Mucosa of descending colon (tissue), 3 donors: ENCODE data around the gene CLTA. TPM values are rescaled to one million over a fixed set of nuclear protein-coding genes. Genes with fewer than 3 reads are reported as not detected.
"Not testable (repeated sequence)": the region's sequence is repeated elsewhere in the genome, so short reads cannot be mapped to it uniquely, and the experiment has no call there.

Experiments
- ATAC-seq: fragments of 200-7000 bp; cut with Tn5 transposase; one replicate; pipeline ENCODE4 v1.9.1; 2020; ENCODE audit warnings: mild to moderate bottlenecking, moderate library complexity
- DNase-seq, 3 donors: peaks; one replicate each; pipeline ENCODE4 v3.0.0-alpha.2; 2020
- H3K36me3 ChIP-seq: fragments of 200-600 bp; one replicate; pipeline ENCODE4 v1.8.0; 2021; ENCODE audit warnings: low read depth, mild to moderate bottlenecking
- H3K4me1 ChIP-seq: fragments of 200-600 bp; one replicate; pipeline ENCODE4 v1.8.0; 2021; ENCODE audit warnings: low read depth, mild to moderate bottlenecking
- H3K4me3 ChIP-seq: fragments of 200-600 bp; one replicate; pipeline ENCODE4 v1.8.0; 2021; ENCODE audit warnings: mild to moderate bottlenecking
- H3K9me3 ChIP-seq: fragments of 200-600 bp; one replicate; pipeline ENCODE4 v1.8.0; 2021; ENCODE audit warnings: mild to moderate bottlenecking
- CTCF ChIP-seq: fragments of 200-600 bp; IDR thresholded peaks from one replicate; pipeline ENCODE4 v1.8.0; 2022; ENCODE audit warnings: antibody characterized with exemption, mild to moderate bottlenecking
- intact Hi-C, 2 donors: fragments of 100-400 bp; cut with DNase I in 1 of 2; cut with micrococcal nuclease in 1 of 2; formaldehyde crosslinking; loops; one replicate each; pipeline versions ENCODE4 v1.11.0 to v1.11.1; 2022; cut with DNase I, micrococcal nuclease
- total RNA-seq, 3 donors: library from RNA; stranded (reverse); fragmentation: NEBNext Ultra II Directional in 2 of 3; extraction: Animal tissue kit (Norgen Biotek cat#: 25700) in 2 of 3; gene quantifications; one replicate each; pipeline versions ENCODE4 v1.2.1 to v1.2.4, GENCODE V29; 2021 to 2023
- donor health status: DM: no; HTN: no; CAD: no; lungs with moderate emphysema.
- donor health status: DM: no; HTN: no; CAD: no.
- donor health status: DM: no; HTN: yes; CAD: no.

Gene CLTA
- total RNA-seq, 3 donors from 2014 or later, result 165 to 206 (median 174) TPM

DNA sequence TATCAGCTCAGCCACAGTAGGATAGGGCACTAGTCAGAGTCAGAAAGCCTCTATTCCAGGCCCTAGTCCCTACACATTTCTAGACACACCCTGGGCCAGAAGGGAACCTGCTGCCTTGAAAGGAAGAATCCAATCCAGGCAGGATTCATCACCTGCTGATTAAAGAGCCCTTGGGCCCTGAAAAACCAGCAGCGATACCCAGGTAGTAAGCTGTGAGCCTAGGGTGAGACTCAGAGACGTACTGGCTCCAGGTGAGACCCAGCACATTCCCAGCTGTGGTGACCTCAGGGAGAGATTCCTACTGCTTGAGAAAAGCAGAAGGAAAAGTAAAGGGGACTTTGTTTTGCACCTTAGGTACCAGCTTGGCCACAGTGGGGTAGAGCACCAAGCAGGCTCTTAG lies 16.9 kb upstream of the CLTA start:
- Histone ChIP-seq H3K36me3 (no peaks in the 10 kb centered on the region), H3K9me3 (no peaks in the 10 kb centered on the region), H3K4me1 (no peaks in the 10 kb centered on the region), H3K4me3 (no peak overlapping the region)
- DNase-seq, result no peak
- TF ChIP-seq CTCF, result no peak
- intact Hi-C loops, result no loop called here
- no peak for ATAC-seq

DNA sequence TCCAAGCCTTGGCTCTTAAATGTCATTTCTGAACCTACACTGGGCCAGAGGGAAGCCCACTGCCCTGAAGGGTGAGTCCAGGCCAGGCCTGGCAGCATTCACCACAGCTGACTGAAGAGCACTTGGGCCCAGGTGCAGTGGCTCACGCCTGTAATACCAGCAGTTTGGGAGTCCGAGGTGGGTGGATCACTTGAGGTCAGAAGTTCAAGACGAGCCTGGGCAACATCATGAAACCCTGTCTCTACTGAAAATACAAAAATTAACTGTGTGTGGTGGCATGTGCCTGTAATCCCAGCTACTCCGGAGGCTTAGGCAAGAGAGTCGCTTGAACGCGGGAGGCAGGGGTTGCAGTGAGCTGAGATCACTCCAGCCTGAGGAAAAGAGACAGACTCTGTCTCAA lies 16.4 kb upstream of the CLTA start:
- intact Hi-C loops, result no loop called here

GRCh38 chr9:36174731-36175130 lies 16.0 kb upstream of the CLTA start:
- Histone ChIP-seq H3K4me1 (no peaks in the 10 kb centered on the region), H3K36me3 (no peaks in the 10 kb centered on the region), H3K9me3 (no peaks in the 10 kb centered on the region), H3K4me3 (no peak overlapping the region)
- intact Hi-C loops, result no loop called here
- DNase-seq (no peak), ATAC-seq (no peak)
- no peak for TF ChIP-seq CTCF

More for the DNA sequence above, 16.4 kb upstream of the CLTA start:
- Histone ChIP-seq H3K9me3 (no peaks in the 10 kb centered on the region), H3K36me3 (no peaks in the 10 kb centered on the region), H3K4me3 (no peak overlapping the region), H3K4me1 (no peaks in the 10 kb centered on the region)
- no peak for ATAC-seq
- TF ChIP-seq CTCF, result no peak
- DNase-seq, result no peak

DNA sequence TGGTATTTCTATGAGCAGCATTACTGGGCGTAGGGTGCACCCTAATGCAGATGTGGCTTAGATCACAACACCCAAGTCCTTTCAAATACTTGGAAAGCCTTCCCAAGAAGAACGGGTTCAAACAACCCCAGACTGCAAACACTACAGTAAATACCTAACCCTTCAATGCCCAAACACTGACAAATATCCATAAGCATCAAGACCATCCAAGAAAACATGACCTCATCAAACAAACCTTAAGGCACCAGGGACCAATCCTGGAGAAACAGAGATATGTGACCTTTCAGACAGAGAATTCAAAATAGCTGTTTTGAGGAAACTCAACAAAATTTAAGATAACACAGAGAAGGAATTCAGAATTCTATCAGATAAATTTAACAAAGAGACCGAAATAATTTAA lies 15.5 kb upstream of the CLTA start:
- ATAC-seq, H3K4me3 ChIP-seq, H3K9me3 ChIP-seq, H3K4me1 ChIP-seq, intact Hi-C loops, DNase-seq, H3K36me3 ChIP-seq: not testable (repeated sequence)

DNA sequence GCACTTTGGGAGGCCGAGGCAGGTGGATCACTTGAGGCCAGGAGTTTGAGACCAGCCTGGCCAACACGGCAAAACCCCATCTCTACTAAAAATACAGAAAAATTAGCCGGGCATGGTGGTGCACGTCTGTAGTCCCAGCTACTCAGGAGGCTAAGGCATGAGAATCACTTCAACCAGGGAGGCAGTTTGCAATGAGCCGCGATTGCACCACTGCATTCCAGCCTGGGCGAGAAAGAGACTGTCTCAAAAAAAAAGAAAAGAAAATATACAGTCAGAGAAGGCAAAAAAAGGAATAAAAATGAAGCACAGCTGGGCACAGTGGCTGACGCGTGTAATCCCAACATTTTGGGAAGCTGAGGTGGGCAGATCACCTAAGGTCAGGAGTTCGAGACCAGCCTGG lies 14.2 kb upstream of the CLTA start:
- ATAC-seq, H3K9me3 ChIP-seq, intact Hi-C loops, DNase-seq, H3K36me3 ChIP-seq, H3K4me3 ChIP-seq, H3K4me1 ChIP-seq: not testable (repeated sequence)

GRCh38 chr9:36177571-36177970 lies 13.2 kb upstream of the CLTA start:
- H3K9me3 ChIP-seq, result no peaks in the 10 kb centered on the region
- no peak for TF ChIP-seq CTCF
- intact Hi-C loops, result no loop called here

DNA sequence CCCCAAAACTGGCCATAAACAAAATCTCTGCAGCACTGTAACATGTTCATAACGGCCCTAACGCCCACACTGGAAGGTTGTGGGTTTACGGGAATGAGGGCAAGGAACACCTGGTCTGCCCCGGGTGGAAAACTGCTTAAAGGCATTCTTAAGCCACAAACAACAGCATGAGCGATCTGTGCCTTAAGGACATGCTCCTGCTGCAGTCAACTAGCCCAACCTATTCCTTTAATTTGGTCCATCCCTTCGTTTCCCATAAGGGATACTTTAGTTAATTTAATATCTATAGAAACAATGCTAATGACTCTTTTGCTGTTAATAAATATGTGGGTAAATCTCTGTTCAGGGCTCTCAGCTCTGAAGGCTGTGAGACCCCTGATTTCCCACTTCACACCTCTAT lies 10.5 kb upstream of the CLTA start:
- intact Hi-C loops, H3K4me1 ChIP-seq, H3K36me3 ChIP-seq, DNase-seq, H3K9me3 ChIP-seq, H3K4me3 ChIP-seq, ATAC-seq: not testable (repeated sequence)

More at GRCh38 chr9:36177571-36177970, 13.2 kb upstream of the CLTA start:
- ATAC-seq, result no peak
- no peak overlapping the region for H3K4me3 ChIP-seq
- no peak for DNase-seq
- H3K4me1 ChIP-seq, result no peaks in the 10 kb centered on the region
- H3K36me3 ChIP-seq, result no peaks in the 10 kb centered on the region
